Mesendoderm (in vitro differentiated cells): ENCODE data around the gene FBXO45. TPM values are rescaled to one million over a fixed set of nuclear protein-coding genes. Genes with fewer than 3 reads are reported as not detected.

Experiments used
- small RNA-seq: library from polyadenylated mRNA; stranded (forward); fragments of <200 nt; extraction: miRNeasy Mini kit (QIAGEN cat#:217004); gene quantifications from one replicate; pipeline ENCODE3, GENCODE V24; 2013; ENCODE audit not compliant: insufficient read depth

The FBXO45 gene

Small RNA genes lying within 50 kb of the gene (small RNA-seq; reads per million reads assigned to genes)
- gene RPS29P3, result not detected
